NCI-H446 (cell line): Measurements from ENCODE around the gene RBBP5.
"Not testable (repeated sequence)": the region's sequence is repeated elsewhere in the genome, so short reads cannot be mapped to it uniquely, and the experiment has no call there.

Experiments
- DNase-seq, 2 experiments: peaks; one replicate each; lab custom pipeline; 2025; lab: John Stamatoyannopoulos, UW

The RBBP5 gene, protein sequence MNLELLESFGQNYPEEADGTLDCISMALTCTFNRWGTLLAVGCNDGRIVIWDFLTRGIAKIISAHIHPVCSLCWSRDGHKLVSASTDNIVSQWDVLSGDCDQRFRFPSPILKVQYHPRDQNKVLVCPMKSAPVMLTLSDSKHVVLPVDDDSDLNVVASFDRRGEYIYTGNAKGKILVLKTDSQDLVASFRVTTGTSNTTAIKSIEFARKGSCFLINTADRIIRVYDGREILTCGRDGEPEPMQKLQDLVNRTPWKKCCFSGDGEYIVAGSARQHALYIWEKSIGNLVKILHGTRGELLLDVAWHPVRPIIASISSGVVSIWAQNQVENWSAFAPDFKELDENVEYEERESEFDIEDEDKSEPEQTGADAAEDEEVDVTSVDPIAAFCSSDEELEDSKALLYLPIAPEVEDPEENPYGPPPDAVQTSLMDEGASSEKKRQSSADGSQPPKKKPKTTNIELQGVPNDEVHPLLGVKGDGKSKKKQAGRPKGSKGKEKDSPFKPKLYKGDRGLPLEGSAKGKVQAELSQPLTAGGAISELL

DNA sequence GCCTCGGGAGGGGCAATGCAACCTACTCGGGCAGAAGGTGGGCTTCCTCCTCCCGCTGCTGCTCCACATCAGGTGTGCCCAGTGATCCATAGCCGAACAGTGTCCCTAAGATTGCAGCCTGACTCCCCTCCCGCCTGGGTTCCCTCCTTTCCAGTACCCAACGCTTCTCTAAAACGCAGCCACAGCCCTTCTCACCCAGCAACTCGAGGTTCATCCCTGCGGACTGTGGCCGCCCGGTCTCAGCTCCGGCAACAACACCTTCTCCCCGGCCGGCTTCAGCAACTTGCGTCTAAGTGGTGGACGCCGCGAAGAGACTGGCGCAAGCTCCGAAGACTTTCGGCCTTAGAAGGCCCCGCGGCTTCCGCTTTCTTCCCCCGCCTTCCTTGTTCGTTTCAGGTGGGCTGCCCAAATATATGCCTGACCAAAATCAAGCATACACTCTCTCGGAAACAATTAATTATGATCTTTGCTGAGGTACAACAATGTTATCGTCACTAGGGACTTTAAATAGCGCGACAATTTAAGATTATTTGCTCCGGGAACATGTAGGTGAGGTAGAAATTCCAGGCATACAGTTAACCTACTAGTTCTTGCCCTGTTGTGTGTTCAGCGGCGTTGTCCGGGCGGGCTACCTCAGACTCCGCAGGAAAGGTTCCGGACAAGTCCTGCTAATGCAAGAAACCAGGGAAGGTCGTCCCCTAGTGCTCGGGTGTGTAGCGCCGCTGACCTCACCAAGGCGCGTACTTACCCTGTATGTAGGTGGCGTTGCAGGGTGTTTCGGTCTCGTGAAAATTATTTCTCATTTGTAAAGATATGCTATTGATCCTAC is at the start of gene RBBP5:
TSS of gene RBBP5 (minus strand) at position 319 of the 829 bp plus-strand sequence. CDS start at position 214, 105 bp downstream.
- peak; percentile 99 to 100 for DNase-seq

DNA sequence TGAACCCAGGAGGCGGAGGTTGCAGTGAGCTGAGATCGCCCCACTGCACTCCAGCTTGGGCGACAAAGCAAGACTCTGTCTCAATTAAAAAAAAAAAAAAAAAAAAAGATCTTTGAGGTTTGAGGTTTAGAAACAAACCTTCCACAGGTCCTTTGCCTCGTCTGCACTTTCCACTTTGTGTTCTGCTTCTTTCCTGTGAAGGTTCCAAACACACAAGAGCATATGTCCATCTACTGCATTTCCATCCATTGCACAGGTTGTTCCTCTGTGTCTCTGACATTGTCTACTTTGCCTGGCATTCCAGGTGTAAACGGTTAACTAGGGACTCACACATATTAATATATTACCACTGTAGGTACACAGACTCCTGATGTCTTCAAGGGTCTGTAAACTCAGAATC is 49.6 kb upstream of the RBBP5 start:
- DNase-seq = no peak

DNA sequence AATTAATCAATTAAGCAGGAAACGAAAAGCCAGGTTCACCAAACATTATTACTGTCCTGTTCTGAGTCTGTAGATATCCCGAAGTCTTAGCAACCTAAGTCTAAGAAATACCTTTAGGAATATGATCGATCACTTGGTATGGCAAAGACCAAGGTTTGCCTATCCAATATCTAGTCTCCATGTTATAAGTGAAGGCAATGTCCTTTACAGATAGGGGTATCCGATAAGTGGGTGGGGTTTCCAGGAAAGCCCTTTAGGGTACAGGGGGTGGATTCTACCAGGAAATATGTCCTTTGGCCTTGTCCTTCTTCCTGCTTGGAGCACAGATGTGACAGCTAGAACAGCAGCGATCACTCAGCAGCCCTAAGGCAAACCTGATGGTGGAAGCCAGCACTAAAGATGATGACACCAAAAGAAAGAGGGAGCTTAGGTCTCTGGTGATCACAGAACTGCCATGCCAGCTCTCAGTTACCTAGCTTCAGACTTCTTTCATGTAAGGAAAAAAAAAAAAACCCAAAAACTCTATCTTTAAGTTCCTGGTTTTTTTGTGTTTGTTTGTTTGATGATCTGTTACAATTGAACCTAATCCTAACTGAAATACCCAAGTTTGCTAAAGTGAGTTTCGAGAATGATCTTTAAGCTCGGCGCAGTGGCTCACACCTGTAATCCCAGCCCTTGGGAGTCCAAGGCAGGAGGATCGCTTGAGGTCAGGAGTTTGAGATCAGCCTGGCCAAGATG is 48.9 kb upstream of the RBBP5 start:
- no peak for DNase-seq

DNA sequence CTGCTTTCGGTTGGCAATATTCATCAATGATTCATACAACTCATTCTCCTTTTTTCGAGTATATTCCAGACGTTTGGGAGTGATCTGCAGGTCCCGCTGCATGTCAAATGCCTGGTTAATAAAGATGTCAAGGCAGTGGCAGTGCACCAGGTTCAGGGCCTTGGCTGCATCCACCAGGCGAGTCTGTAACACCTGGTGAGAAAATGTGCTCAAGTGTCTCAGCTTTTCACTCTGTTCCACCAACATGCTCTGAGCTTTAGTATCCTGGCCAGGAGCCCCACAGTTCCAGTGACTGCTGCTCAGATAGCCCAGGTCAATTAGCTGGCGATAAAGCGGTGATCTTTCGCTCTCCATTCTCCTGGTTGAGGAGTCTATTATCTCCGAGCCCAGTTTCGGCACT is 47.5 kb upstream of the RBBP5 start:
- DNase-seq = no peak

DNA sequence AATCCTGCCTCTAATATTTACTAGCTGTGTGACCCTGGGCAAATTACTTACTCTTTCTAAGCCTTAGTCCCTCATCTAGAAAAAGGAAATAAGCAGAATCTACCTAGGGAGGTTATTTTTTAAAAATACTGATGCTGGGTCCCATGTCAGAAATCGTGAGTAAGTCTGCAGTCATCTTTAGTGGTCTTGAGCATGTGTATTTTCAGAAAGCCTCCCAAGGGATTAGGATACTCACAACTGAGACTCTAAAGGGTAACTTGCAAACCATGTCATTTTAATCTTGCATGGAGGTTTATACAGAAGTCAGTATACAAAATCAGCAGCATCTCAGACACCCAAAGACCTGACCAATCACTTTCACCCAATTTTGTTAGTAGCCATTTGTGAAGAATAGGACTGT is 46.5 kb upstream of the RBBP5 start:
- DNase-seq = no peak

DNA sequence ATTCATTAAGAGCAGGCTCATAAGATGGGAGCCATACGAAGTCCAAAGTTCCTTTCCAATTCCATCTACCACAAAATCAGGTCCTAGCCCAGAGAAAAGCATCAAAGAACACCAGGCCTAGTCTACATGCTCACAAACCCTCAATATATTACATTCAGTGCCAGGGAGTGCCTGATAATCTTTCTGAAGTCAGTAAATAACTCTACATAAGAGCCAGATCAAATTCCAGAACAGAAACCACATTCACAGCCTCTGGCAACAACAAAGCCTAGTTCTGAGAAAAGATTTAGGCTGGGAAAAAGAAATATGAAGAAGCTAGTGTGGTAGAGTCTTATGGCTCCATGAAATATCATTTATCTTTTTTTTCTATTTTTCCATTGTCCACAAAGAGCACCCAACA is 40.5 kb upstream of the RBBP5 start:
- no peak for DNase-seq

DNA sequence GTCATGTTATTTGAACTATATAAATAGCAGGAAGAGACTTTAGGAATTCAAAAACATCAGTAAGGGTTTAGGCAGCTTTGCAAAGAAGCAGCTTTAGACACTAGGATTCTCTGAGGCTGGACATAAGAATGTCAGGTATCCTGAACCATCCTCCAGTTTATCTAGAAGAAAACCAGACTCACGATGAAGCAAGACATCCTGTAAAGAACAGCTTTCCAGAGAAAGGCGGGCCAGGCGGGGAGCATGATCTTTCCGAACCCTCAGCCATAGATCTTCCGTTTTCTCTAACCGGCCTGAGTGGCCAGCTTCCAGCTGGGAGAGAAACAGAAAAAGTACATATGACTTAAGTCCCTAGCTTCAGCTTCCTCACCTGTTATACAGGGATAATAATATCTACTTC is 39.3 kb upstream of the RBBP5 start:
- no peak for DNase-seq

DNA sequence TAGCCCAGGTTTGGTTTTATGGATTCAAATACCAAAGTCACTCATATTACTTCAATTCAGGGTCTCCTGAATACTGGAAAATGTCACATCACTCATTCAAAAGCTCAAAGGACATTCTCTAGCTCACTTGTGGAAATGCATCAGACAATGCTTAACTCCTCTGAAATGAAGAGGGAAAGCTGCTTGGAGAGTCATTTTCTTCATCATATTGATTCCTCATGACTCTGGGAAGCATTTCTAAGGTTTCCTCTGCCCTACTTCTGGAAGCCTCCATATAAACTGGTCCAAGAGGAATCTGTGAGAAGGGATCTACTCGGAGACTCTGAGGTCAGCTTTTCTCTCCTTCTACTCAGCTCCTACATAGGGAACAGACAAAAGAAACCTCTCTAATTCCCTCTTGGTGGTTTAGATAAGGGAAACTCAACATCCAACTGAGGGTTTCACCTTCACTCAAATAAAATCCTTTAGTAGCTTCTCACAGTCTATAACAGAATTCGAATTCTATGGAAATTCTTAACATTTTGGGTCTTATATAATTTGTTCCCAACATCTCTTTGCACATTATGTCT is 36.4 kb upstream of the RBBP5 start:
- DNase-seq = no peak

DNA sequence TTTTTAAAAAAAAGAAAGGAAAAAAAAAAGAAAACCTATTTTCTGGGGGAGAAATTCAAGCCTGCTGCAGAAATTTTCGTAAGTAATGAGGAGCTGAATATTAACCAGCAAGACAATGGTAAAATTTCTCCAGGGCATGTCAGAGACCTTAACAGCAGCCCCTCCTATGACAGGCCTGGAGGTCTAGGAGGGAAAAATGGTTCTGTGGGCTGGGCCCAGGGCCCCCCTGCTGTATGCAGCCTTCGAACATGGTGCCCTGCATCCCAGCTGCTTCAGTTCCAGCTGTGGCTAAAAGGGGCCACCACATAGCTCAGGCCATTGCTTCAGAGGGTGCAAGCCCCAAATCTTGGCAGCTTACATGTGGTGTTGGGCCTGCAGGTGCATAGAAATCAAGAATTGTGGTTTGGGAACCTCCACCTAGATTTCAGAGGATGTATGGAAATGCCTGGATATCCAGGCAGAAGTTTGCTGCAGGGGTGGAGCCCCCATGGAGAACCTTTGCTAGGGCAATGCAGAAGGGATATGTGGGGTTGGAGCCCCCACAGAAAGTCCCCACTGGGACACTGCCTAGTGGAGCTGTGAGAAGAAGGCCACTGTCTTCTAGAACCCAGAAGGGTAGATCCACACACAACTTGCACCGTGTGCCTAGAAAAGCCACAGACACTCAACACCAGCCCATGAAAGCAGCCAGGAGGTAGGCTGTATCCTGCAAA is 34.0 kb upstream of the RBBP5 start:
- not testable (repeated sequence) for DNase-seq

DNA sequence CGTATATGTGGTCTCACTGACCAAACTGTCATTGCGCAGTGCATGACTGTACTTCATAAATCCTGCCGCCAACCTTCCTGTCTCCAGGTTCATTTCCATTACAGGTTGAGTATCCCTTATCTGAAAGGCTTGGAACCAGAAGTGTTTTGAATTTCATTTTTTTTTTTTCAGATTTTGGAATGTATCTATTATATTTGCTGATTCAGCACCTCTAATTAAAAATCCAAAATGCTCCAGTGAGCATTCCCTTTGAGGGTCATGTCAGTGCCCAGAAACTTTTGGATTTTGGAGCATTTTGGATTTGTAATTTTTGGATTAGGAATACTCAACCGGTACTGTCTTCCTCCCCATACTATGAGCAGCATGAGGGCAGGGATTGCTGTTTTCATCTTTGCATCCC is 30.7 kb upstream of the RBBP5 start:
- no peak for DNase-seq

DNA sequence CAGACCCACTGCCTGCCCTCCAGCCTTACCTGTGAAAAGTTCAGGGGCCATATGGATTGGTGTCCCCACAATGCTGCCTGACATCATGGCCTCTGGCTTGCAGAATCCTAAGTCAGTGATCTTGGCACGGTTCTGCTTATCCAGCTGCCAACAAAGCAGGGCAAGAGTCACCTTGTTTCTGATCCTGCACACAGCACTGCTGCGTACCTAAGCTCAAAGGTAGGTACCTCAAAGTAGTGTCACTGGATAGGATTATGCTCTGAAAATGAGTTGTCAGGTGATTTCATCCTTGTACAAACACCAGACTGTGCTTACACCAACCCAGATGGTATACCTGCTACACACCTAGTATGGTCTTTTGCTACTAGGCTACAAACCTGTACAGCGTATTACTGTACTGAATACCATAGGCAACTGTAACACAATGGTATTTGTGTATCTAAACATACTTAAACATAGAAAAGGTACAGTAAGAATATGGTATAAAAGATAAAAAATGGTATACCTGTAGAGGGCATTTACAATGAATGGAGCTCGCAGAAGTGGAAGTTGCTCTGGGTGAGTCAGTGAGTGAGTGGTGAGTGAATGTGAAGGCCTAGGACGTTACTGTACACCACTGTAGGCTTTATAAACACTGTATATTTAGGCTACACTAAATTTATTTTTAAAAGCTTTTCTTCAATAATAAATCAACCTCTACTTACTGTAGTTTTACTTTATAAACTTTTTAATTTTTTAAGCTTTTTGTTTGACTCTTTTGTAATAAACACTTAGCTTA is 29.1 kb upstream of the RBBP5 start:
- DNase-seq = no peak

DNA sequence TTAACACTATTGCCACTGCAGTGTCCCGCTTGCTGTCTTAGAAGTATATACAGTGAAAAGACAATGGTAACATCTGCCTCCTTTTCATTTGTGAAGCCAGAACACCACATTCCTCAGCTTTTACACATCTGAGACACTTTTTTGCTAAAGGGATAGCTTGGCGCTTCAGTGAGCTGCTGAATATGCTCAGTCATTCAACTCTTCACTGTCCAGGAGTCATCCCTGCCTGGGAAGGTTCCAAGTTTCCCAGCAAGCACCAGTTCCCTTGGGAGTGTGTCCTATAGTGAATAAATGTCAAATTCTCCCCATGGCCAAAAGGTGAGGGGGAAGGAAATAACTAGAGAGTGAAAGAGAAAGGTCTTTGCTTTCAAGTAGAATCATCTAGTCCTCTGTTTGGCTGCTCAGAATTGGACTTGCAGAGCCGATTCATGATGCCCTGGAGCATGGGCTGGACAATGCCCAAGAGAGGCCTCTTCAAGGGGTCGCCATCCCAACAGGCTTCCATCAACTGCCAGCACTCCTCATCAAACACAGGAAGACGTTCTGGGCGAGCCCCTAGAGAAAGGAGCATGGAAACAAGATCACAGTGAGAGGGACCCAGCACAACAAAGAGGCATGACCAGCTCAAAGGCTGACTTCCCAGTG is 25.5 kb upstream of the RBBP5 start:
- DNase-seq = peak in 1 of 2 experiments; percentile 11

DNA sequence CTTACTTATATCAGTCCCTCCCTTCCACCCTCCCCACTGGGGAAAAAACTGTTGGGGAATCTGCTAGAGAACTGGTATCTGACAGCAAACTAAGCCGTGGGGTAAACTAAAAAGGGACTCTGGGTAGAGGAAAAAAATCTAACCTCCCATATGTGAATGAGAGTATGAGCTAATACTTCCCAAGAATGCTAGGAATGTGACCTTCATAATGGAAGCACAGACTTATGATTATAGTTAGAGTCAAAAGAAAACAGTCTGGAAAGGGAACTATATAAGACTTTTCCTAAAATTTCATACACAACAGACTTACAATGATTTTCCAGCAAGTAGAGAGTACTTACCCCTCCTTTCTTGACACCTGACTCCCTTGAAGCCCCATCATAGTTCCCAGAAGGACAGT is 23.0 kb upstream of the RBBP5 start:
- no peak for DNase-seq

DNA sequence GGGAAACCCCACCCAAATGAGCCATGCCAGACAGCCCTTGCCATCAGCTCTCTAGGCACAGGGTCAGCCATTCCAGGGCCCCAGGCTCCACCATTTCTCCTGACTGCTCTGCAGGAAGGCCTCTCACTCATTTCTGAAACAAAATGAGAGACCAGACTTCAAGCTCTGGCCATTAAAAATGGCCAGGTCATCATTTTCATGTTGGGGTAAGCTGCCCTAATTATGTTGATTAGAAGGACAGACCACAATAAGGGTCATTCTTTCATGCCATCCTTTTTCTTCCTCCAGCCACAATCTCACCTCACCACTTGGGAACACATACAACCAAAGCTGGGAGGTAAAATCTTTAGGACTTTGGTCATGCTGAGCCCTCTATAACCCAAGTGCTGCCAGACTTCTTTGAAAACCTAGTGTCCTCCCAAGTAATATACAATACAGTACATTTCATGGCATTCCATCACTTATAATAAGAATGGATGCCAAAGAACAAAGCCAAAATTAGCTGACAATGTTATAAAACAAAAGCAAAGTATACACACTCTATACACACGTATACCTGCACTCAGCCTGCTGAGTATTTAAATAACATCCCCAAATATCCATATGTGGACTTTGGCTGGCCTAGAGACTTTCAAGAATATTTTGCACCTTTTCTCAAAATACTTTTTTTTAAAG is 22.4 kb upstream of the RBBP5 start:
- no peak for DNase-seq

DNA sequence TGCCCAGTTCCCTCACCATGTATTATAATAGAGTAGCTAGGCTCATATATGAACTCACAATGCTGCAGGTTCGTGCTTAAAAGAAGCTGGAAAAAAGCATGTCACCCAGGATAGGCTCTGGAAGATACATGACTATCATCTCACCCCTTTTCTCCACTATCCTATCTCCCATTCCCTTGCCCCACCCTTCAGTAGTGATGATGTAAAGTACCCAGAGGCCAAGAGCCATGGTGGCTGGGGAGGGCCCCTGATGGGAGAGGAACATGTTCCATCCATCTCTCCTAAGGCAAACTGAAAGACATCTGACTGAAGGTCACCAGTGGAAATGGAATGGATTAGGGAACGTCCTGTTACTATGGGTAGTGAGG is 20.3 kb upstream of the RBBP5 start:
- DNase-seq = no peak

DNA sequence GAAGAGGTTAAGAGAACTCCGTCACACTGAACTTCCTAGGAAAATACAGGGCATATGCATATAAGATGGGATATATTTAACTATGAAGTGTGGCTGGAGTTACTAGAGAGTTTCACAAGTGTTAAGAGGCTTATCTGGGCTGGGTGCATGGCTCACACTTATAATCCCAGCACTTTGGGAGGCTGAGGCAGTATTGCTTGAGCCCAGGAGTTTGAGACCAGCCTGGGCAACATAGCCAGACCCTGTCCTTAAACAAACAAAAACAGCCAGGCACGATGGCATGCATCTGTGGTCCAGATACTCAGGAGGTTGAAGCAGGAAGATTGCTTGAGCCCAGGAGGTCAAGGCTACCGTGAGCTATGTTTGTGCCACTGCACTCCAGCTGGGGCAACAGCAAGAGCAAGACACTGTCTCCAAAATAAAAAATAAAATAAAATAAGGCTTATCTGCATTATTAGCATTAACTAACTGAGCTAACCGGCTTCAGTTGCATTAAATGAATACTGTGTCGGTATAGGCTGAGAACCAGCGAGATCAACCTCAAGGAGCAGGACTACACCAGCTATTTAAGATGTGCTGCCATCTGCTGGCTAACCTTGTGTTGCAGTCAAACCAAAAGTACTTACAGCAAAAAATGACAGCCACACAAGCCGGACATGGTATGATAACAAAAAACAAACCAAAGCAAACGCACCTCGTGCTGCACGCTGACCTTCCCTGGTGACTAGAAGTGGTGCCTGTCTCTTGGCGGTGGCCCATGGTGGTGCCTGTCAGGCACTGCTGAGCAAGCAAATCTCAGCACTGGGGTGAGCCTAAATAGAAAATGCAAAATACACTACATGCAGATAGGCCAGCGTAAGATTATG is 19.7 kb upstream of the RBBP5 start:
- DNase-seq = peak; percentile 89 to 91

DNA sequence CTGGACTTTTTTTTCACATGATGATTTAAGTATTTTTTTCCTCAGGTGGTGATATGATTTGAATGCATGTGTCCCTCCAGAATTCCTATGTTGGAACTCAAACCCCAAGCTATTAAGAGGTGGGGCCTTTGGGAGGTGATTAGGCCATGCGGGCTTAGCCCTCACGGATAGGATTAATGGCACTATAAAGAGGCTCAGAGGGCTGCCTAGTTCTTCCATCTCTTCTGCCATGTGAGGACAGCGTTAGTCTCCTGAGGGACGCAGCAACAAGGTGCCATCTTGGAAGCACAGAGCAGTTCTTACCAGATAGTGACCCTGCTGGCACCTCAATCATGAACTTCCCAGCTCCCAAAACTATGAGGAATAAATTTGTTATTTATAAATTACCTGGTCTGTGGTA is 18.3 kb upstream of the RBBP5 start:
- no peak for DNase-seq

DNA sequence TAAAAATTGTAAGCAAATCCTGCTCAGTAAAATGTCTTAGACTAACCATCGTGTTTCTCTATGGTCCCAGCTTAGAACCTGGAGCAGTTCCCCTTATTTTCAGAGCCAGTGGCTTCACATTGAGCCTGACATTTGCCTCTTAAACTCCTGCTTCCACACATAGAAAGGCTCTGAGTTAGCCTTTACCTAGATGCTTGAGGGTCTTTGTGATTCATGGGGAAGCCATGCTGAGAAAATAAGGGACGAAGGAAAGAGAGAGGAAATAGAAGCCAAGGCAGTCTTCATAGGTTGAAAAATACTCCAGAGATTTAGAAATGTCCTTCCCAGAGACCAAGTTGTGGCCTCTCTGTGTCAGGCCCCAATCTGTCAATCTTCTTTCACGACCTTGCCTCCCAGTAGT is 16.1 kb upstream of the RBBP5 start:
- DNase-seq = no peak

DNA sequence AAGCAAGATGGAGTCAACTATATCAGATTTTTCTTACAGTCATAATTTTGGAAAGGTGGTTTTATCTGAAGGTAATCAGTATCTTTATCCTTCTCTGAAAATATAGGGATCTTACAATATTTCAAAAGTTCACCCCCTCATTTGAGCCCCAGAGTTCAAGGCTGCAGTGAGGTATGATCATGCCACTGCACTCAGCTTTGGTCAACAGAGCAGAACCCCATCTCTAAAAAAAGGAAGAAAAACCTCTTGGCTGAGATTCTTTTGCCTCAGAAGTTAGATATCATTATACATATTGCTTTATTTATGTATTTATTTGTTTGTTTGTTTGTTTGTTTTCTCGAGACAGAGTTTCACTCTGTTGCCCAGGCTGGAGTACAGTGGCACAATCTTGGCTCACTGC is 11.5 kb upstream of the RBBP5 start:
- DNase-seq = no peak
